HepG2 (cell line): ENCODE measurements around the gene KSR1.

Experiments used
- CHD2 ChIP-seq: IDR thresholded peaks from 2 replicates; pipeline ENCODE4 v1.6.1; 2011; ENCODE audit warnings: low read depth, low read length, improper control_type of control experiment
- CTCF ChIP-seq: sonication (generic); formaldehyde crosslinking; IDR thresholded peaks from 2 replicates; pipeline ENCODE4 v1.5.0; 2020; ENCODE audit warnings: mild to moderate bottlenecking, missing genetic modification reagents, moderate library complexity
- E2F1 ChIP-seq: sonication (generic); formaldehyde crosslinking; IDR thresholded peaks from 2 replicates; pipeline ENCODE4 v1.5.0; 2020; ENCODE audit warnings: missing genetic modification reagents
- EZH2 ChIP-seq: conservative IDR thresholded peaks from 2 replicates; pipeline ENCODE4 v1.6.1; 2012; ENCODE audit warnings: mild to moderate bottlenecking, low read depth, low read length, moderate library complexity
- HIVEP1 ChIP-seq: sonication (generic); formaldehyde crosslinking; IDR thresholded peaks from 2 replicates; pipeline ENCODE4 v1.4.0; 2020; ENCODE audit warnings: mild to moderate bottlenecking, missing genetic modification reagents
- HNF1B ChIP-seq: sonication (generic); formaldehyde crosslinking; IDR thresholded peaks from 2 replicates; pipeline ENCODE4 v1.5.1; 2020; ENCODE audit warnings: mild to moderate bottlenecking, moderate library complexity, missing genetic modification reagents
- HOXA7 ChIP-seq: sonication (generic); formaldehyde crosslinking; IDR thresholded peaks from 2 replicates; pipeline ENCODE4 v1.8.1; 2022; ENCODE audit warnings: mild to moderate bottlenecking, missing genetic modification reagents, moderate library complexity
- KDM2A ChIP-seq: sonication (generic); formaldehyde crosslinking; IDR thresholded peaks from 2 replicates; pipeline ENCODE4 v1.4.0; 2020; ENCODE audit warnings: low read depth, missing genetic modification reagents, borderline replicate concordance
- MXI1 ChIP-seq: IDR thresholded peaks from 3 replicates; pipeline ENCODE4 v1.6.1; 2012; ENCODE audit warnings: low read depth, low read length, inconsistent platforms, borderline replicate concordance
- POLR2AphosphoS5 ChIP-seq: IDR thresholded peaks from 2 replicates; pipeline ENCODE4 v1.6.1; 2012; ENCODE audit warnings: low read depth, low read length
- SP1 ChIP-seq, 2 experiments: fragments of 450-650 bp in 1 of 2; sonication (generic) in 1 of 2; formaldehyde crosslinking in 1 of 2; IDR thresholded peaks; 2 replicates each; pipeline versions ENCODE4 v1.4.0 to v1.6.1; 2016 to 2020; ENCODE audit warnings: missing genetic modification reagents in 1 of 2
- YEATS2 ChIP-seq: sonication (generic); formaldehyde crosslinking; IDR thresholded peaks from 2 replicates; pipeline ENCODE4 v1.4.0; 2020; ENCODE audit warnings: missing genetic modification reagents, borderline replicate concordance
- YY1 ChIP-seq: IDR thresholded peaks from 2 replicates; pipeline ENCODE4 v1.6.1; 2011; ENCODE audit warnings: low read length, low read depth, moderate library complexity, mild to moderate bottlenecking; ENCODE audit not compliant: insufficient read depth, insufficient replicate concordance
- ZBTB44 ChIP-seq: sonication (generic); formaldehyde crosslinking; IDR thresholded peaks from 2 replicates; pipeline ENCODE4 v1.4.0; 2020; ENCODE audit warnings: missing genetic modification reagents

- TF ChIP-seq E2F1 (no peak), YY1 (no peak), KDM2A (CRISPR knock-in tag) (no peak), HIVEP1 (CRISPR knock-in tag) (no peak), POLR2AphosphoS5 (no peak), EZH2 (no peak), HNF1B (CRISPR knock-in tag) (no peak), YEATS2 (CRISPR knock-in tag) (no peak), ZBTB44 (no peak), SP1 (IDR thresholded peaks at IDR 0.05) (no peak), SP1 (CRISPR knock-in tag; IDR thresholded peaks at IDR 0.05) (no peak), HOXA7 (CRISPR knock-in tag) (no peak), CTCF (no peak), CHD2 (no peak), MXI1 (no peak)
Observed at GRCh38 chr17:27473190-27473747, 17.0 kb downstream of the KSR1 start.
